Endometrium (tissue), 2 donors: ENCODE measurements around the gene EXD1.

Source experiments
- FAIRE-seq: peaks from 2 replicates; lab custom pipeline; 2012; peaks lifted over from hg19 to GRCh38; lab: Jason Lieb, UNC
- donor health status: control.
- donor health status: control.

EXD1 gene

DNA sequence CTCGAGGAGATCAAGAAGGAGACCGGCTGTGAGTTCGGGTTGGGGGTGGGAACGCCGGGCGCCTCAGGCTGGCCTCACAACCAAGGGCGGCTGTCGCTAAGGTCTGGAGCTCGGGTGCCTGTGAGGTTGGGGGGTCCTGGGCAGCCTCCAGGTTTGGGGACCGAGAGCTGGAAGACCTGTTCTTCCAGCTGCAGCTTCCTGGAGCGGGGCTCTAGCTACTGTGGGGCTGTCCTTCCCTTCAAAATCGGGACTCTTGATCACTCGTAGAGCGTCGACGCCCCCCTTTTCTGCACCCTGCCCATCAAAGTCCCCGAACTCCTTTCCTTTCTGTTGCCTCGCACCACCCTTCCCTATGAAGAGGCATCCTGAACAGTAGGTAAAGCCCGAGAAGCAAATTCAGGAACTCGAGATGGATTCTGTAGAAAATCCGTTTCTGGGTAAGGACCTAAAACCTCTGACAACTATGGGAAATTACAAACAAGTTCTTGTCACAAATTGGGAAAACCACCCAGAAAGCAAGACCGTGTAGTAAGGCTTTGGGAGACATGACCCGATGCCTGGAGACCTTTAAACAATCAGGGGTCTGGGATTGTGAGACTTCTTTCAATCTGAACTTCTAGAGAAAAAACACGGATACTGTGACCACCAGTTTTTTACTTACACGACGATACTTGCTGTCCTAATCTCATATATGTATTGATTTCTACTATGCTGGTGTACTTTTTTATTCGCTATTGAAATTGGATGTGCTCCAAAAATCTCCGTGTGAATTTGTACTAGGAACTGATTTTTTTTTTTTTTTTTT is 1.1 kb upstream of the EXD1 start:
- FAIRE-seq: no peak

- FAIRE-seq: no peak
Observed at GRCh38 chr15:41230345-41230649, 260 bp downstream of the EXD1 start.

DNA sequence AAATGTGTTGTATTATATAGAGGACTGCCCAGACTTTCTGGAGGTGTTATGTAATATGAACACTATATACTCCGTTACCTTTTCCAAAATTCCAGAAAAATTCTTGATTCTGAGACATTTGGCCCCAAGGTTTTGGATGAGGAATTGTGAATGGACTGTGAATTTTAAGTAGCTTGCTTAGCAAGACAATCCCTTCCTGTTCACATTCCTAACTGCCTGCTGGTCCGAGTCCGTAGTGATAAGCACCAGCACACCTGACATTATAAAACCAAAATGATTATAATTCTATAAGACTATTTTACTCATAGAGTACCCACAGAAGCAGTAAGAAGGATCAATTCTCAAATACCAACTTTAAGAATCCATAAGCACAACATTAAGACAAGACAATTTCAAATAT is 11.2 kb downstream of the EXD1 start:
- FAIRE-seq: no peak

- no peak for FAIRE-seq
Observed at GRCh38 chr15:41218851-41219250, 11.7 kb downstream of the EXD1 start.

GRCh38 chr15:41215708-41216107 is 14.8 kb downstream of the EXD1 start:
- FAIRE-seq: no peak

GRCh38 chr15:41207687-41208448 is 22.7 kb downstream of the EXD1 start:
- no peak for FAIRE-seq

DNA sequence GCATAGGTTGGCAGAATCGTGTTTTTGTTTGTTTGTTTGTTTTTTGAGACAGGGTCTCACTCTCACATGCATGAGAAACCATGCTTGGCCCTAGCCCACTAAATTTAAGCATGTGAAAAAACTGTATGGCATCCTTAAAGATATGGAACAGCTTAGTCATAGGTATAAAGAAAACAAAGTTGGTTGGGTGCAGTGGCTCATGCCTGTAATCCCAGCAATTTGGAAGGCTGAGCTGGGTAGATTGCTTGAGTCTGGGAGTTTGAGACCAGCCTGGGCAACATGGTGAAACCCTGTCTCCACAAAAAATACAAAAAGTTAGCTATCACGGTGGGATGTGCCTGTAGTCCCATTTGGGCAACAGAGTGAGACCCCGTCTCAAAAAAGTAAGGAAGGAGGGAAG is 25.2 kb downstream of the EXD1 start:
- FAIRE-seq: no peak

GRCh38 chr15:41203395-41203794 is 27.2 kb downstream of the EXD1 start:
- FAIRE-seq: no peak

- FAIRE-seq: peak; percentile 91
Observed at GRCh38 chr15:41199470-41199869, 31.1 kb downstream of the EXD1 start.

- no peak for FAIRE-seq
Observed at GRCh38 chr15:41194444-41194843, 36.1 kb downstream of the EXD1 start.

- no peak for FAIRE-seq
Observed at GRCh38 chr15:41183581-41183980, 47.0 kb downstream of the EXD1 start.

GRCh38 chr15:41182266-41182665 is 48.3 kb downstream of the EXD1 start:
- no peak for FAIRE-seq

GRCh38 chr15:41180206-41180789 is 50.3 kb downstream of the EXD1 start:
- FAIRE-seq: no peak

- FAIRE-seq: no peak
Observed at GRCh38 chr15:41169781-41170180, 60.8 kb downstream of the EXD1 start.

DNA sequence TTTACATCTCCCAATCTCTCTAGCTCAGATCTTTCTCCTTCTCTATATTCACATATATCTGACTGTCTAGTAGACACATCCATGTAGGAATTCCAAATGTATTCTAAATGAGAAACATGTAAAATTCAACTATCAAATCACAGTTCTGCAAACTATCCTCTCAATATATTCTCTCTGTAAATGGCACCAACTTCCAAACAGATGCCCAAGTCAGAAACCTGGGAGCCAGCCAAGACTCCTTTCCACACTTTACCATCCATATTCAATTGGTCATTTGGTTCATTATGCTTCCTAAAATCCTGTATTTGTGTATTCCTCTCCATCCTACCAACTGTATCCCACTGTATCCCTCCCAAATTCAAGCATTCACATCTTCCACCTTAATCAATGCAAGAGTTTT is 61.5 kb downstream of the EXD1 start:
- no peak for FAIRE-seq

GRCh38 chr15:41161736-41162135 is 68.8 kb downstream of the EXD1 start:
- FAIRE-seq: no peak

DNA sequence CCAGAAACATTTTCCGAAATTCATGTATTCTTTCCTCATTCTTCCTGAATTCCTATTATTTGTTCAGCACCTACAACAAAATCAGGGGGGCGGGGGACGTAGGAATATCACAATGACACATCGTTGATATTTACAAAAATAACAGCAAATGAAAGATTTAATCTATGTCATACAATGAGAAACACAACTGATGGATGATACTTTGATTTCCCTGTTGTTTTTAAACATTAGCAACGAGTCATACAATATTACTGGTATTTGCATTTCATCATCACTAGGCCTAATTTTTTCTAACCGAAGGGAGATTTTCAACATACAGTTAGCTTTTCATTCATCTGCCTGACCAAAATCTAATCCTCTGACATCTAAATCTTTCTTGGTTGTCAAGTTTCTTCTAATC is 69.2 kb downstream of the EXD1 start:
- FAIRE-seq: no peak

GRCh38 chr15:41160639-41161315 is 69.8 kb downstream of the EXD1 start:
- FAIRE-seq: no peak

DNA sequence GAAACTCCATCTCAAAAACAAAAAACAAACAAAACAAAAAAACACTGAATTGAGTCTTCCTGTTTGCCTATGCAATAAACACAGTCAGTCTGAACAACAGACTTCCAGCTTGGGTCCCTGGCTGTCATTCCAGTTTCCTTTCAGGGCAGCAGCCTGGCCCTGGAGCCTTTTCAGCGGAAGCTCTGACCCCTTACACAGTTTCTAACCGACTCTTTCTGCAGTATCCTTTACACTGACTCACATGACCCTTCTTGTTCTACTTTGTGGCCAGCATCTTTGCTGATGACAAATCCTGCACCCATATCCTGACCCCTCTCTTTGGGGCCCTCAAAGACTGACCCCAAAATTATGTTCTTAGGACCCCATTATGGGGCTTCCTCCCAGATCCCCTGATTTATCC is 76.1 kb downstream of the EXD1 start:
- FAIRE-seq: no peak

- FAIRE-seq: no peak
Observed at GRCh38 chr15:41153733-41154132, 76.8 kb downstream of the EXD1 start.

- FAIRE-seq: no peak
Observed at GRCh38 chr15:41151451-41152005, 79.0 kb downstream of the EXD1 start.

- FAIRE-seq: no peak
Observed at GRCh38 chr15:41150279-41150678, 80.3 kb downstream of the EXD1 start.

DNA sequence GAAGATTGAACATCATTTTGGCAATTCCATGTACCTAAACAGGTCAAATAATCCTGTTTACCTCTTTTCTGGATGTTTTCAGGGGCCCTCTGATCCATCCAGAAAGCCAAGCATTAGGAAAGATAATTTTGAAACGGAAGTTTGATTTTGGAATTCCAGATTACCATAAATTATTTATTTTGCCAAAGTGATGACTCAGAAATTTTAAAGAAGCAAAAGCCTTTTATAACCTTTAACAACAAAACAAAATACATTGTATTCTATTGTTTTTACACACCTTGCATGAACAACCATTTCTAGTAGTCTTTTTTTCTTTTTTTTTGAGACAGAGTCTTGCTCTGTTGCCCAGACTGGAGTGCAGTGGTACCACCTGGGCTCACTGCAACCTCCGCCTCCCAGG is 82.5 kb downstream of the EXD1 start:
- no peak for FAIRE-seq
